ENCODE measurements around the gene CFTR.

DNA sequence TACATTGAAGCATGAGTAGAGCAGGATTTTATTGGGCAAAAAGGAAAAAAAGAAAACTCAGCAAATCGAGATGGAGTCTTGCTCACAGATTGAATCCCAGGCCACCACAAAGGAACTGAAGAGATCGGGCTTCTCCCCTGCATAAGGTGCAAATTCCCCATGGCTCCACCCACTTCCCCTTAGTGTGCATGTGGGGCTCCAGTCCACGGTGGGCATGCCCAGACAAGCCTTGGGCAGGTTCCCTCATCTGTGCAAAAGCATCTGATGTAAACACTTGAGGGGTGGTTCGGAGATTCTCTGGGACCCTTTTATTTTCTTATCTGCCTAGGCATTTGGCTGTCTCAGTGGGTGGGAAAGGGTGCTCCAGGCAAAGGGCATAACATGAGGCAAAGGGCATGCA lies 150.7 kb downstream of the CFTR start:
- TF ChIP-seq, protein P1, sequence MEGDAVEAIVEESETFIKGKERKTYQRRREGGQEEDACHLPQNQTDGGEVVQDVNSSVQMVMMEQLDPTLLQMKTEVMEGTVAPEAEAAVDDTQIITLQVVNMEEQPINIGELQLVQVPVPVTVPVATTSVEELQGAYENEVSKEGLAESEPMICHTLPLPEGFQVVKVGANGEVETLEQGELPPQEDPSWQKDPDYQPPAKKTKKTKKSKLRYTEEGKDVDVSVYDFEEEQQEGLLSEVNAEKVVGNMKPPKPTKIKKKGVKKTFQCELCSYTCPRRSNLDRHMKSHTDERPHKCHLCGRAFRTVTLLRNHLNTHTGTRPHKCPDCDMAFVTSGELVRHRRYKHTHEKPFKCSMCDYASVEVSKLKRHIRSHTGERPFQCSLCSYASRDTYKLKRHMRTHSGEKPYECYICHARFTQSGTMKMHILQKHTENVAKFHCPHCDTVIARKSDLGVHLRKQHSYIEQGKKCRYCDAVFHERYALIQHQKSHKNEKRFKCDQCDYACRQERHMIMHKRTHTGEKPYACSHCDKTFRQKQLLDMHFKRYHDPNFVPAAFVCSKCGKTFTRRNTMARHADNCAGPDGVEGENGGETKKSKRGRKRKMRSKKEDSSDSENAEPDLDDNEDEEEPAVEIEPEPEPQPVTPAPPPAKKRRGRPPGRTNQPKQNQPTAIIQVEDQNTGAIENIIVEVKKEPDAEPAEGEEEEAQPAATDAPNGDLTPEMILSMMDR (IDR thresholded peaks at IDR 0.05): no peak
- TF ChIP-seq POLR2AphosphoS5 (IDR thresholded peaks at IDR 0.05): no peak
- no peak for TF ChIP-seq POLR2A (IDR thresholded peaks at IDR 0.05)
- TF ChIP-seq EP300 (IDR thresholded peaks at IDR 0.05; ENCODE audit: low read depth): no peak

All from transverse colon (tissue), 4 donors.